Measurements from ENCODE around the gene DMRT3.
A peak's percentile ranks its signal among the peaks of the same experiment; 100 is the strongest.

The DMRT3 gene

GRCh38 chr9:933356-933755 lies 43.1 kb upstream of the DMRT3 start:
- H4K8ac ChIP-seq (ENCODE audit: low read length): no peak overlapping the region
- no peak overlapping the region for H3K14ac ChIP-seq (ENCODE audit: low read length in 2 of 2)
- H3K9ac ChIP-seq (ENCODE audit: low read length): no peak overlapping the region
- no peak overlapping the region for H3K4ac ChIP-seq (ENCODE audit: low read depth in 1 of 2, low read length in 2 of 2)
- H2BK5ac ChIP-seq (ENCODE audit: low read depth, low read length, poor library complexity, severe bottlenecking): no peak overlapping the region
- no peaks in the 10 kb centered on the region for H3K9me3 ChIP-seq (ENCODE audit: control insufficient read depth, low read length)
- H3K27me3 ChIP-seq (ENCODE audit: control insufficient read depth in 1 of 2, insufficient read depth in 1 of 2, low read length in 2 of 2): no peaks in the 10 kb centered on the region
- H3K36me3 ChIP-seq (ENCODE audit: control insufficient read depth in 1 of 2, insufficient read depth in 2 of 2, low read depth in 1 of 2, low read length in 2 of 2): no peaks in the 10 kb centered on the region
- no peak overlapping the region for H2AK5ac ChIP-seq (ENCODE audit: low read length, severe bottlenecking)
- H2BK15ac ChIP-seq (ENCODE audit: low read depth, poor library complexity, severe bottlenecking): no peak overlapping the region
- H3K27ac ChIP-seq (ENCODE audit: low read length, poor library complexity, severe bottlenecking): no peak overlapping the region
- H3K4me3 ChIP-seq (ENCODE audit: insufficient read depth in 1 of 2, low read depth in 1 of 2, low read length in 2 of 2): no peak overlapping the region
- no peak overlapping the region for H3K18ac ChIP-seq (ENCODE audit: low read depth in 1 of 2, low read length in 2 of 2)
- no peak overlapping the region for H2BK12ac ChIP-seq (ENCODE audit: low read length in 2 of 2)
- no peak overlapping the region for H4K91ac ChIP-seq (ENCODE audit: low read length)
- no peak overlapping the region for H3K23ac ChIP-seq (ENCODE audit: low read length in 2 of 2)
- H2AFZ ChIP-seq (ENCODE audit: low read depth, low read length): no peak overlapping the region
- H2BK120ac ChIP-seq (ENCODE audit: low read depth, low read length): no peak overlapping the region
- H3K4me2 ChIP-seq (ENCODE audit: low read length, poor library complexity, severe bottlenecking): no peak overlapping the region
- 89% methylated on average over 3 of the region's 4 CpGs for WGBS
- H3K79me1 ChIP-seq (replicated peaks; ENCODE audit: low read length, poor library complexity, severe bottlenecking): no peaks in the 10 kb centered on the region
- no peak for DNase-seq
- H3K4me1 ChIP-seq (ENCODE audit: control insufficient read depth, insufficient read depth, low read depth, low read length): no peaks in the 10 kb centered on the region

GRCh38 chr9:935348-935965 lies 41.0 kb upstream of the DMRT3 start:
- H4K8ac ChIP-seq (ENCODE audit: low read length): no peak overlapping the region
- peak overlapping the region in 1 of 2 experiments; percentile 70 for H3K4me3 ChIP-seq (ENCODE audit: insufficient read depth in 1 of 2, low read depth in 1 of 2, low read length in 2 of 2)
- H3K79me1 ChIP-seq (replicated peaks; ENCODE audit: low read length, poor library complexity, severe bottlenecking): no peaks in the 10 kb centered on the region
- DNase-seq: no peak
- peak overlapping the region; percentile 63 for H3K9ac ChIP-seq (ENCODE audit: low read length)
- H3K23ac ChIP-seq (ENCODE audit: low read length in 2 of 2): no peak overlapping the region
- no peak overlapping the region for H3K18ac ChIP-seq (ENCODE audit: low read depth in 1 of 2, low read length in 2 of 2)
- H3K9me3 ChIP-seq (ENCODE audit: control insufficient read depth, low read length): peaks cover 5% of the 10 kb centered on the region
- H2BK15ac ChIP-seq (ENCODE audit: low read depth, poor library complexity, severe bottlenecking): no peak overlapping the region
- H3K36me3 ChIP-seq (ENCODE audit: control insufficient read depth in 1 of 2, insufficient read depth in 2 of 2, low read depth in 1 of 2, low read length in 2 of 2): no peaks in the 10 kb centered on the region
- H3K14ac ChIP-seq (ENCODE audit: low read length in 2 of 2): no peak overlapping the region
- H2AK5ac ChIP-seq (ENCODE audit: low read length, severe bottlenecking): no peak overlapping the region
- H3K27me3 ChIP-seq (ENCODE audit: control insufficient read depth in 1 of 2, insufficient read depth in 1 of 2, low read length in 2 of 2): no peaks in the 10 kb centered on the region
- no peak overlapping the region for H3K4ac ChIP-seq (ENCODE audit: low read depth in 1 of 2, low read length in 2 of 2)
- H2AFZ ChIP-seq (ENCODE audit: low read depth, low read length): no peak overlapping the region
- H2BK5ac ChIP-seq (ENCODE audit: low read depth, low read length, poor library complexity, severe bottlenecking): no peak overlapping the region
- no peak overlapping the region for H2BK12ac ChIP-seq (ENCODE audit: low read length in 2 of 2)
- no peak overlapping the region for H2BK120ac ChIP-seq (ENCODE audit: low read depth, low read length)
- no peak overlapping the region for H3K27ac ChIP-seq (ENCODE audit: low read length, poor library complexity, severe bottlenecking)
- H3K4me1 ChIP-seq (ENCODE audit: control insufficient read depth, insufficient read depth, low read depth, low read length): no peaks in the 10 kb centered on the region
- H3K4me2 ChIP-seq (ENCODE audit: low read length, poor library complexity, severe bottlenecking): no peak overlapping the region
- no peak overlapping the region for H4K91ac ChIP-seq (ENCODE audit: low read length)
- WGBS: 17% methylated on average over 8 of the region's 10 CpGs

- no peak overlapping the region for H2AK5ac ChIP-seq (ENCODE audit: low read length, severe bottlenecking)
- no peak overlapping the region for H2BK120ac ChIP-seq (ENCODE audit: low read depth, low read length)
- no peak overlapping the region for H3K4ac ChIP-seq (ENCODE audit: low read depth in 1 of 2, low read length in 2 of 2)
- H3K14ac ChIP-seq (ENCODE audit: low read length in 2 of 2): no peak overlapping the region
- H2BK12ac ChIP-seq (ENCODE audit: low read length in 2 of 2): no peak overlapping the region
- H3K9me3 ChIP-seq (ENCODE audit: control insufficient read depth, low read length): peaks cover 5% of the 10 kb centered on the region
- H2AFZ ChIP-seq (ENCODE audit: low read depth, low read length): no peak overlapping the region
- no peak overlapping the region for H3K4me2 ChIP-seq (ENCODE audit: low read length, poor library complexity, severe bottlenecking)
- no peak overlapping the region for H2BK5ac ChIP-seq (ENCODE audit: low read depth, low read length, poor library complexity, severe bottlenecking)
- H3K4me1 ChIP-seq (ENCODE audit: control insufficient read depth, insufficient read depth, low read depth, low read length): no peaks in the 10 kb centered on the region
- no peak overlapping the region for H3K18ac ChIP-seq (ENCODE audit: low read depth in 1 of 2, low read length in 2 of 2)
- no peaks in the 10 kb centered on the region for H3K36me3 ChIP-seq (ENCODE audit: control insufficient read depth in 1 of 2, insufficient read depth in 2 of 2, low read depth in 1 of 2, low read length in 2 of 2)
- H4K8ac ChIP-seq (ENCODE audit: low read length): no peak overlapping the region
- H3K23ac ChIP-seq (ENCODE audit: low read length in 2 of 2): no peak overlapping the region
- H2BK15ac ChIP-seq (ENCODE audit: low read depth, poor library complexity, severe bottlenecking): no peak overlapping the region
- H3K79me1 ChIP-seq (replicated peaks; ENCODE audit: low read length, poor library complexity, severe bottlenecking): no peaks in the 10 kb centered on the region
- H3K9ac ChIP-seq (ENCODE audit: low read length): no peak overlapping the region
- H4K91ac ChIP-seq (ENCODE audit: low read length): no peak overlapping the region
- H3K27me3 ChIP-seq (ENCODE audit: control insufficient read depth in 1 of 2, insufficient read depth in 1 of 2, low read length in 2 of 2): peaks cover 0 to 13% of the 10 kb centered on the region in 2 experiments
- no peak overlapping the region for H3K27ac ChIP-seq (ENCODE audit: low read length, poor library complexity, severe bottlenecking)
- WGBS: 54% methylated on average over 3 of the region's 6 CpGs
- no peak overlapping the region for H3K4me3 ChIP-seq (ENCODE audit: insufficient read depth in 1 of 2, low read depth in 1 of 2, low read length in 2 of 2)
- no peak for DNase-seq
Observed at GRCh38 chr9:942805-943580, 33.5 kb upstream of the DMRT3 start.

DNA sequence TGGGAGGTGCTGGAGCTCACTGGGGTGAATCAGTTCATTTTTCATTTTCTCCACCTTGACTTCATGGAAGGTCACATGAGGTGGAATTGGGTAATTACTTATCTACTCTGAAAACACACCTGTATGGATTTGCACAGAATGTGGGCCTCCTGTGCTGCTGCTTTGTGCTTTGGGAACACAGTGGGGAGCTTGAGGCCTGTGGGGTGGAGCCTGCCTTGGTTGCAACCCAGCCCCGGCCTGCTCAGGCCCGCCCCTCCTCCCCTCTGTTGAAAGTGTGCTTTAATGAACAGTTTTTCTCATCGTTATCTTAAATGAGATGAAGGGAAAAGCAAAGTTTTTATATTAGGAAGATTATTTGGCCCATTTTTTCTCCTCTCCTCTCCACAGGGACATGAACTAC lies 28.5 kb upstream of the DMRT3 start:
- H3K9ac ChIP-seq (ENCODE audit: low read length): no peak overlapping the region
- H2BK12ac ChIP-seq (ENCODE audit: low read length in 2 of 2): no peak overlapping the region
- no peak overlapping the region for H2BK120ac ChIP-seq (ENCODE audit: low read depth, low read length)
- H3K36me3 ChIP-seq (ENCODE audit: control insufficient read depth in 1 of 2, insufficient read depth in 2 of 2, low read depth in 1 of 2, low read length in 2 of 2): no peaks in the 10 kb centered on the region
- no peak overlapping the region for H3K23ac ChIP-seq (ENCODE audit: low read length in 2 of 2)
- peaks cover 0 to 30% of the 10 kb centered on the region in 2 experiments for H3K27me3 ChIP-seq (ENCODE audit: control insufficient read depth in 1 of 2, insufficient read depth in 1 of 2, low read length in 2 of 2)
- no peak overlapping the region for H3K14ac ChIP-seq (ENCODE audit: low read length in 2 of 2)
- no peaks in the 10 kb centered on the region for H3K4me1 ChIP-seq (ENCODE audit: control insufficient read depth, insufficient read depth, low read depth, low read length)
- H2BK5ac ChIP-seq (ENCODE audit: low read depth, low read length, poor library complexity, severe bottlenecking): no peak overlapping the region
- no peak overlapping the region for H3K4me3 ChIP-seq (ENCODE audit: insufficient read depth in 1 of 2, low read depth in 1 of 2, low read length in 2 of 2)
- H4K91ac ChIP-seq (ENCODE audit: low read length): no peak overlapping the region
- no peak overlapping the region for H3K27ac ChIP-seq (ENCODE audit: low read length, poor library complexity, severe bottlenecking)
- no peak overlapping the region for H3K18ac ChIP-seq (ENCODE audit: low read depth in 1 of 2, low read length in 2 of 2)
- no peaks in the 10 kb centered on the region for H3K79me1 ChIP-seq (replicated peaks; ENCODE audit: low read length, poor library complexity, severe bottlenecking)
- no peak overlapping the region for H2AK5ac ChIP-seq (ENCODE audit: low read length, severe bottlenecking)
- no peak overlapping the region for H2BK15ac ChIP-seq (ENCODE audit: low read depth, poor library complexity, severe bottlenecking)
- H3K4me2 ChIP-seq (ENCODE audit: low read length, poor library complexity, severe bottlenecking): no peak overlapping the region
- no peak overlapping the region for H4K8ac ChIP-seq (ENCODE audit: low read length)
- no peak overlapping the region for H3K4ac ChIP-seq (ENCODE audit: low read depth in 1 of 2, low read length in 2 of 2)
- H2AFZ ChIP-seq (ENCODE audit: low read depth, low read length): no peak overlapping the region
- no peak for DNase-seq
- 63% methylated on average over 2 of the region's 3 CpGs for WGBS
- H3K9me3 ChIP-seq (ENCODE audit: control insufficient read depth, low read length): peaks cover 3% of the 10 kb centered on the region

All from mesenchymal stem cell (in vitro differentiated cells and primary cell).